HCT116 (cell line): ENCODE measurements around the gene ARL14. TPM values are rescaled to one million over a fixed set of nuclear protein-coding genes. Genes with fewer than 3 reads are reported as not detected.

Experiments used
- ATAC-seq: fragments of 200-7000 bp; cut with Tn5 transposase; 2 replicates; pipeline ENCODE4 v1.9.1; 2020; ENCODE audit warnings: mild to moderate bottlenecking, moderate library complexity
- BruUV-seq: library from RNA; stranded (reverse); fragments of 400-500 nt; replicated peaks from 2 replicates; lab custom pipeline; 2021; lab: Mats Ljungman, UMichigan
- CTCF ChIA-PET: fragments of 300-600 bp; sonication (Branson Sonifier 250); formaldehyde crosslinking; loops from one replicate; lab custom pipeline; 2021; ENCODE audit warnings: antibody characterized with exemption; lab: Charles Lee
- POLR2A ChIA-PET: fragments of 300-600, 350-600 bp; sonication (Branson Sonifier 250); formaldehyde crosslinking; loops from one replicate; lab custom pipeline; 2021; ENCODE audit warnings: antibody characterized with exemption; lab: Charles Lee
- RAD21 ChIA-PET, 2 experiments: fragments of 300-600 bp; sonication (Branson Sonifier 250); formaldehyde crosslinking; loops; one replicate each; lab custom pipeline; 2023; ENCODE audit warnings: low total read pairs in 2 of 2; ENCODE audit not compliant: uncharacterized antibody in 2 of 2, unreplicated experiment in 2 of 2, low non-redundant PET in 1 of 2; lab: Charles Lee
- DNase-seq: peaks from one replicate; pipeline ENCODE4 v3.0.0-alpha.2; 2010; ENCODE audit warnings: low read depth, low spot score
- H2AFZ ChIP-seq: fragments of 200-600 bp; shearing (Covaris generic), sonication (generic); 2 replicates; pipeline ENCODE4 v1.6.1; 2017; ENCODE audit warnings: low read depth, mixed run types, mixed read lengths, antibody characterized with exemption, low read length; ENCODE audit not compliant: poor library complexity, severe bottlenecking
- H3K27ac ChIP-seq: 2 replicates; pipeline ENCODE4 v1.5.1; 2012; ENCODE audit warnings: low read depth, low read length
- H3K27me3 ChIP-seq: fragments of 200-600 bp; sonication (generic); 2 replicates; pipeline ENCODE4 v1.6.1; 2016; ENCODE audit warnings: mixed run types, low read length, mixed read lengths; ENCODE audit not compliant: insufficient read depth
- H3K36me3 ChIP-seq, 2 experiments: fragments of 200-500 bp in 1 of 2; fragments of 200-600 bp in 1 of 2; sonication (Bioruptor generic) in 1 of 2; sonication (generic) in 1 of 2; 2 replicates each; pipeline versions ENCODE4 v1.5.1 to v1.6.1; 2014 to 2016; ENCODE audit warnings: low read length in 2 of 2, inconsistent platforms in 1 of 2, mixed read lengths in 1 of 2, mixed run types in 1 of 2; ENCODE audit not compliant: insufficient read depth in 2 of 2, control insufficient read depth in 1 of 2
- H3K4me1 ChIP-seq, 2 experiments: fragments of 200-600 bp in 1 of 2; sonication (generic) in 1 of 2; 2 replicates each; pipeline versions ENCODE4 v1.5.1 to v1.6.1; 2012 to 2017; ENCODE audit warnings: low read length in 2 of 2, inconsistent platforms in 1 of 2, mild to moderate bottlenecking in 1 of 2, mixed read lengths in 1 of 2, mixed run types in 1 of 2, moderate library complexity in 1 of 2; ENCODE audit not compliant: insufficient read depth in 2 of 2, control insufficient read depth in 1 of 2
- H3K4me2 ChIP-seq: fragments of 200-600 bp; sonication (generic); 2 replicates; pipeline ENCODE4 v1.6.1; 2017; ENCODE audit warnings: mixed run types, low read length, mixed read lengths
- H3K4me3 ChIP-seq, 2 experiments: fragments of 200-600 bp in 1 of 2; sonication (generic) in 1 of 2; replicated peaks in 1 of 2; 2 replicates each; pipeline ENCODE4 v1.5.1; 2011 to 2016; ENCODE audit warnings: low read length in 2 of 2, control low read depth in 1 of 2, low read depth in 1 of 2, mild to moderate bottlenecking in 1 of 2, mixed read lengths in 1 of 2, mixed run types in 1 of 2
- H3K79me2 ChIP-seq: fragments of 200-600 bp; sonication (generic); 2 replicates; pipeline ENCODE4 v1.6.1; 2017; ENCODE audit warnings: mild to moderate bottlenecking, mixed run types, low read length, moderate library complexity, mixed read lengths; ENCODE audit not compliant: insufficient read depth
- H3K9ac ChIP-seq: fragments of 200-600 bp; sonication (generic); 2 replicates; pipeline ENCODE4 v1.6.1; 2016; ENCODE audit warnings: low read length, mixed read lengths
- H3K9me2 ChIP-seq: fragments of 200-600 bp; sonication (generic), shearing (Covaris generic); 2 replicates; pipeline ENCODE4 v1.6.1; 2017; ENCODE audit warnings: mixed run types, mild to moderate bottlenecking, moderate library complexity; ENCODE audit not compliant: insufficient read depth
- H3K9me3 ChIP-seq, 2 experiments: fragments of 200-500 bp in 1 of 2; fragments of 200-600 bp in 1 of 2; sonication (Bioruptor generic) in 1 of 2; sonication (generic) in 1 of 2; 2 replicates each; pipeline ENCODE4 v1.6.1; 2014 to 2017; ENCODE audit warnings: low read length in 2 of 2, mixed read lengths in 2 of 2, inconsistent platforms in 1 of 2, low read depth in 1 of 2, mild to moderate bottlenecking in 1 of 2, mixed run types in 1 of 2, moderate library complexity in 1 of 2; ENCODE audit not compliant: control insufficient read depth in 1 of 2, insufficient read depth in 1 of 2
- H4K20me1 ChIP-seq: fragments of 200-600 bp; sonication (generic), shearing (Covaris generic); 2 replicates; pipeline ENCODE4 v1.6.1; 2017; ENCODE audit warnings: mixed run types, mild to moderate bottlenecking, moderate library complexity; ENCODE audit not compliant: insufficient read depth
- ELF1 ChIP-seq: IDR thresholded peaks from 2 replicates; pipeline ENCODE4 v1.6.1; 2012; ENCODE audit warnings: low read depth, borderline replicate concordance
- JUND ChIP-seq: IDR thresholded peaks from 2 replicates; pipeline ENCODE4 v1.6.1; 2012
- MAX ChIP-seq: IDR thresholded peaks from 2 replicates; pipeline ENCODE4 v1.6.1; 2012
- POLR2AphosphoS5 ChIP-seq: IDR thresholded peaks from 2 replicates; pipeline ENCODE4 v1.6.1; 2011; ENCODE audit warnings: mild to moderate bottlenecking, low read depth, low read length, moderate library complexity
- SIN3A ChIP-seq: IDR thresholded peaks from 2 replicates; pipeline ENCODE4 v1.6.1; 2012; ENCODE audit warnings: low read depth
- SP1 ChIP-seq: IDR thresholded peaks from 2 replicates; pipeline ENCODE4 v1.6.1; 2012; ENCODE audit warnings: low read depth
- TCF7L2 ChIP-seq: IDR thresholded peaks from 2 replicates; pipeline ENCODE4 v1.7.0; 2011; ENCODE audit warnings: borderline replicate concordance, inconsistent platforms; ENCODE audit not compliant: insufficient read depth, insufficient read length; ENCODE audit errors: extremely low read depth
- intact Hi-C: fragments of 100-400 bp; cut with micrococcal nuclease; formaldehyde crosslinking; loops from 2 replicates; pipeline ENCODE4 v1.10.0; 2022
- total RNA-seq: library from RNA; stranded (reverse); gene quantifications from one replicate; pipeline ENCODE4 v1.2.1, GENCODE V29; 2021; ENCODE audit not compliant: unreplicated experiment

ARL14 gene
- total RNA-seq, 1 experiment from 2014 or later: 0.42 TPM

- H3K4me1 ChIP-seq: peaks cover 32 to 40% of the 10 kb centered on the region in 2 experiments
- peak overlapping the region; percentile 84 for H2AFZ ChIP-seq
- ChIA-PET POLR2A (no interaction called here), CTCF (no interaction called here), RAD21 (no interaction called here)
- H3K79me2 ChIP-seq: no peaks in the 10 kb centered on the region
- H3K9me3 ChIP-seq: no peaks in the 10 kb centered on the region
- BruUV-seq: no TSS peak
- no peaks in the 10 kb centered on the region for H4K20me1 ChIP-seq
- no peaks in the 10 kb centered on the region for H3K27me3 ChIP-seq
- H3K9me2 ChIP-seq: no peaks in the 10 kb centered on the region
- H3K9ac ChIP-seq: no peak overlapping the region
- TF ChIP-seq SIN3A: 0 out of 2 replicates have a peak, but pooled peaks have one; percentile 2
- TF ChIP-seq JUND: no peak
- intact Hi-C loops: no loop called here
- H3K4me3 ChIP-seq: no peak overlapping the region
- no peak for DNase-seq
- no peaks in the 10 kb centered on the region for H3K36me3 ChIP-seq
- H3K4me2 ChIP-seq: peak overlapping the region; percentile 77
- H3K27ac ChIP-seq: peak overlapping the region; percentile 69; the same call in 1 of the 2 replicates
- no peak for ATAC-seq
These were observed 1.3 kb upstream of the ARL14 start for GRCh38 chr3:160675566-160676124.

GRCh38 chr3:160677459-160677881 is 510 bp downstream of the ARL14 start:
- CTCF ChIA-PET: interaction anchor here (3.1 kb wide), 1 partner anchor 9 kb away, joined by 15 read pairs; no protein-coding TSS in a partner anchor
- H3K4me3 ChIP-seq: peak overlapping the region; percentile 33 to 47
- peak overlapping the region; percentile 37 for H2AFZ ChIP-seq

More at GRCh38 chr3:160677459-160677881, 510 bp downstream of the ARL14 start:
- H3K27me3 ChIP-seq: no peaks in the 10 kb centered on the region
- ChIA-PET RAD21 (no interaction called here), POLR2A (interaction anchor here (0.6 to 1.5 kb wide), 4 partner anchors 9 to 130 kb away, joined by 3 to 4 read pairs (median 4); no protein-coding TSS in a partner anchor)
- TSS peak; percentile 93 for BruUV-seq
- no peak for DNase-seq
- peak overlapping the region; percentile 55 for H3K9ac ChIP-seq
- peaks cover 32 to 40% of the 10 kb centered on the region in 2 experiments for H3K4me1 ChIP-seq
- peak overlapping the region; percentile 69 for H3K27ac ChIP-seq
- peak; percentile 77 for ATAC-seq
- H3K36me3 ChIP-seq: no peaks in the 10 kb centered on the region
- TF ChIP-seq SP1 (peak; percentile 43), POLR2AphosphoS5 (peak; percentile 41), JUND (0 out of 2 replicates have a peak, but pooled peaks have one; percentile 19), ELF1 (no peak), TCF7L2 (peak; percentile 27), MAX (no peak)
- H3K79me2 ChIP-seq: no peaks in the 10 kb centered on the region
- intact Hi-C loops: no loop called here
- H3K9me2 ChIP-seq: no peaks in the 10 kb centered on the region
- no peaks in the 10 kb centered on the region for H3K9me3 ChIP-seq
- peak overlapping the region; percentile 77 for H3K4me2 ChIP-seq
- no peaks in the 10 kb centered on the region for H4K20me1 ChIP-seq
